GM13977 (cell line): ENCODE results near the gene C2CD2.
"Not testable (repeated sequence)": the region's sequence is repeated elsewhere in the genome, so short reads cannot be mapped to it uniquely, and the experiment has no call there.

Experiments used
- DNase-seq: peaks from one replicate; pipeline ENCODE4 v3.0.0; 2012; ENCODE audit warnings: low spot score
- CTCF ChIP-seq: IDR thresholded peaks from 2 replicates; pipeline ENCODE4 v1.5.1; 2012; ENCODE audit warnings: mild to moderate bottlenecking, control low read depth; ENCODE audit not compliant: insufficient read depth; ENCODE audit errors: extremely low read depth, missing control alignments
- in situ Hi-C: fragments of 300-500 bp; cut with MboI; formaldehyde crosslinking; loops from one replicate; pipeline ENCODE4 v1.12.0; 2022; ENCODE audit warnings: low sequenced_read_pairs, low pct_unique_long_range_greater_than_20kb, mixed read lengths, inconsistent platforms; ENCODE audit not compliant: unreplicated experiment

Gene C2CD2

DNA sequence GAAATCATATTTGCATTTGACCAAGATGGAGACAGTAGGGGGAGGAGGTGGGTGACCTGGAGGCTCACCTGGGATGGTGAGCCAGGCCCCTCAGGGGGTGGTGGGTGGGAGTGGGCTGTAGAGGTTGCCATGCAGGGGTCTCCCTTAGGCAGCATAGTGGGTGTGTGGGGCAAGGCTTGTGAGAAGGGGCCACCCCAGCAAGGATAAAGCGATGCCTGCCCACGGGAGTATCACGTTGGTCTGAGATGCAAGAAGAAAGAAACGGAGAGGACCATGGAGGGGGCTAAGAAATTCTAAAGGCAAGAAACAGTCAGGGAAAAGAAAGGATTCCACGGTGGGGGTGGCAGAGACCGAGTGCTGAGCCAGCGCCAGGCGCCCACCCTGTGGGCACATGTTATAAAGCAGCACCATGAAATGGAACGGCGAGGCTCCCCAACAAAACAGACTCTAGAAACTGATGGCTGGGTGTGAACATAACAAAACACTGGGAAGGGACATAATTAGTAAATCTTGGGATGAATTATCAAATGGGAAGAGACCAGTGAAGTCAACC, 11.7 kb upstream of the C2CD2 start:
- no peak for TF ChIP-seq CTCF
- DNase-seq, result no peak
- in situ Hi-C loops, result no loop called here

GRCh38 chr21:41965045-41965444, 11.2 kb upstream of the C2CD2 start:
- in situ Hi-C loops, result no loop called here
- DNase-seq, result no peak
- TF ChIP-seq CTCF, result no peak

DNA sequence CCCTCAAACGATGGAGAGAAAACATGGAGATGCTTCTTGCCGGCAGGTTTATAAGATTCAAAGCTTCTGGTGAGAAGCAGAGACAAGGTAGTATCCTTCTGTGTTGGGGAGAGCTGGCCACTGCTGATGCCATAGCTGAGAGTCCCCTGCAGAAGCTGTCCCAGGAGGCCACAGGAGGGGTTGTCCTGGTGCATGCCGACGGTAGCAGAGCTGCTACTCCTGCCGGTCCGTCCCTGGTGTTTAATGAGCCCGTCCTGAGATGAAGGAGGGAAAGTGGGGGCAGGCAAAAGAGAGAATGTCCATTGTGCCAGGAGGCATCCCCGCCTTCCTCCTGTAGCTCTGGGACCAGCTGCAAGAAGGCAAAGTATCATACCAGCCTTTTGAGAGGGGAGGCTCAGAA, 10.4 kb upstream of the C2CD2 start:
- in situ Hi-C loops, result no loop called here
- TF ChIP-seq CTCF, result no peak
- DNase-seq, result no peak

DNA sequence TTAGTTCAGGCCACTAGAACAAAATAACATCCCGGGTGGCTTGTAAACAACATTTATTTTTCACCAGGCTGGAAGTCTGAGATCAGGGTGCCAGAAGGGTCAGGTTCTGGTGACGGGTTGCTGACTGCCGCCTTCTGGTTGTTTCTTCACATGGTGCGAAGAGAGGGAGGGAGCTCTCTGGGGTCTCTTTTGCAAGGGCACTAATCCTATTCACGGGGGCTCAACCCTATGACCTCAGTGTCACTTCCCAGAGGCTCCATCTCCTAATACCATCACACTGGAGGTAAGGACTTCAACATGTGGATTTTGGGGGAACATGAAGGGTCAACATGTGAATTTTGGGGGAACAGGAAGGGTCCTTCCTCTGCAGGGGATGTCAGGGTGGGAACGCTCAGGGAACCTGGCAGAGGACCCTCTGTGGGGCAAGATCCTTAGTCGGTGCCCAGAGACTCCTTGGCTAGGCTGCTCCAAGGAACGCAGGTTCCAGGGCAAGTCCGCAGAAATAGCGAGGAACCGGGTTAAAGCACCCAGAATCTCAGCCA, 8.7 kb upstream of the C2CD2 start:
- in situ Hi-C loops, result no loop called here
- no peak for DNase-seq
- no peak for TF ChIP-seq CTCF

DNA sequence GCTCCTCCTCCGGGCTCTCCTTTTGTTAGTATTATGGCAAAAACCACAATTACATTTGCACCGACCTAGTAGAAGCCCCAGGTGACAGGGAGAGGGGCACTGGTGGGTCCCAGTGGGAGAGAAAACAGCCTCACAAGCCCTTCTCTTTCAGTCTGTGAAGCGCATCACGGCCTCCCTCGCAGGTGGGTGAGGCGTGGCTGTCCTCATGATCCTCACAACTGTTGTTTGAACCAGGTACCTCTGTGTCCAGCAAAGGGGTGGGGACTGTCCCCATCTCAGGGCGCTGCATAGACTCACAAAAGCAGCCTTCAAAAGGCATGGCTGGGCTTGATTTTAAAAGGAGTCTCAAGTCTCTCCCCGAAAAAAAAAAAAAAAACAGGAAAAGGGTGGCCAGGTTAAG, 7.9 kb upstream of the C2CD2 start:
- TF ChIP-seq CTCF, result no peak
- DNase-seq, result no peak
- in situ Hi-C loops, result no loop called here

DNA sequence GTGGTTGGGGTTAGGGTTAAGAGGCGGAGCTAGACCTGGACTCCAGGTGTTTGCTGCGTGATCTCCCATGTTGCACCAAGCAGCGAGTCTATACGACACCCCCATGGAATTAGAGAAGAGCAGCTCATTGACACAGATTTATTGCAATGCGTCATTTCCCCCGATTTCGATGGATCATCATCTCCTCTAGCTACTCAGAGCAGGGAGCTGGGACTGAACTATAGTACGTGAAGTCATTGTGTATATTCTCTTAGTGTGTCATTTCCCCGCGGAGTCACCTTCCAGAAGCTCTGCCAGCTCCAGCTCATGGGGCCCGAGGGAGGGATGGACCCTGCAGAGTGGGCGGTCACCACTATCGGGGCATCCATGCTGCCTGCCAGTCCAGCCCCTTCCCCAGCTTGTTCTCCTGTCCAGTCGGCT, 7.5 kb upstream of the C2CD2 start:
- no peak for TF ChIP-seq CTCF
- DNase-seq, result no peak
- in situ Hi-C loops, result no loop called here

DNA sequence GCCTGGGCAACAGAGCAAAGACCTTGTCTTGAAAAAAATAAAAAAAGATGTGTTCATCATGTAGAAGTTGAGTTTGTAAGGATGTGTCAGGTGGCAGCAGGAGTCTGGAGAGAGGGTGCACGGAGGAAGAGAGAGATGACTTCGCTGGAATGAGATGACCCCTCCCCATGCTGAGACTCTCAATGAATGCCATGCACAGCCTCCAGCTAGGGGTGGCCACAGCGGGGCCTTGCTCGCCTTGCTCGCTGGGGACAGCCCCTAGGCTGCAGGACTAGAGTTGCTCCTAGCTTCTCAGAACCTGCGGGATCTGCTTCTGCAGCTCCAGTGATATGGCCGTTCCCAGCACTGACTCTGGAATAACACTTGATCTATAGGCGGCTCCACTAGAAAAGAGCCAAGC, 6.6 kb upstream of the C2CD2 start:
- in situ Hi-C loops, result no loop called here
- no peak for DNase-seq
- no peak for TF ChIP-seq CTCF

GRCh38 chr21:41959697-41960096, 5.9 kb upstream of the C2CD2 start:
- in situ Hi-C loops, DNase-seq: not testable (repeated sequence)
